SKM-1 treated with dmso at 0.1 percent for 144 hours (cell line): ENCODE results near the gene ELL2.
"Not testable (repeated sequence)": the region's sequence is repeated elsewhere in the genome, so short reads cannot be mapped to it uniquely, and the experiment has no call there.

Source experiments
- DNase-seq: peaks from one replicate; lab custom pipeline; 2025; ENCODE audit not compliant: unreplicated experiment; lab: John Stamatoyannopoulos, UW

The ELL2 gene

GRCh38 chr5:95841914-95842812, 119.5 kb downstream of the ELL2 start:
- no peak for DNase-seq

DNA sequence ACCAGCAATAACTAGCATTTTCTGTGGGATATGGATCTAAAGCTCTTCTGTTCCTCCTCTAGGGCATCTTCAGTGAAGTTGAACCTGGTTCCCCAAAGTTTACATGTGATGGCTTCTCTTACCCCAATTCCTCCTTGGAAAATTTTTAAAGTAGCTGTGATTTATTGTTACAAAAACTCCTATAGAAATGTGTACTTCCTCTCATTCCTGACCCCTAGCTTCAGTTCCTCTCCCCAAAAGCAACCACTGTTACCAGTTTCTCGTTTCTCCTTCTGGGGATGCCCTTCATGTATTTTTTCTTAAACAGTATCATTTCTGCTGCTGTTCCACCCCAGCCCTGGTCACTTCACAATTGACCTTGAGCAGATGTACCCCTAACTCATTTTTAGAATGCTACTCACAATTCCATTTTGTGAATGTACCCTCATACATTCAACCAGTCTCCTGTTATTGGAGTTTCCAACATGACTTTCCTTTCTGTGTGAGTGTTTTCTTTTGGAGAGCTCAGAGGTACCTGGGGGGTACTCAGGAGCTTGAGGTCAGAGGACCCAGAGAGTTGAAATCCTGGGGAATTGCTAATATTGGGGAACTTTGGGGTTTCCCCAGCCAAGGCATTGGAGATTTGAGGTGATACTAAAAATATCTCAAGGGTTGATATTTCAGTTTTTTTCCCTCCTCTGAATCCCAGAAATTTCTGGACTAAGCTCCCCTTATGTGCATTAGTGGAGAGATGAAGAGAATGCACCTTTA, 120.5 kb downstream of the ELL2 start:
- no peak for DNase-seq

DNA sequence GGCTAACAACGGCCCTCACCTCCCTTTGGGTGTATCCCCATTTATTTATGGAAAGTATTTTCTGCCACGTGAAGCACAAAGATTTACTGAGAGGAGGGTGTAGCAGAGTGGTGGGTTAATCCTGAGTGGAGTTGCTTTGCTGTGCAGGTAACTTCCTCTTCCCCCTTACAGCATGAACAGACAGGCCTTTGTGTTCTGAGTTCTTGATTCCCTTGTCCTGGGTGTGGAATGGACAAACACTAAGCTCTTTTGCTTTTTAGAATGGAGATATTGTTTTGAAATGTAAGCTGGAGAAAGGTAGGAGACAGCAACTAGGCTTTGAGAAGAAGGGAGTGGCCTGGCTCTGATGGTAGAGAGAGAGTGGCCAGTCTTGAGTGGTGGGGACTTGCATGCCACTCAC, 122.0 kb downstream of the ELL2 start:
- no peak for DNase-seq

DNA sequence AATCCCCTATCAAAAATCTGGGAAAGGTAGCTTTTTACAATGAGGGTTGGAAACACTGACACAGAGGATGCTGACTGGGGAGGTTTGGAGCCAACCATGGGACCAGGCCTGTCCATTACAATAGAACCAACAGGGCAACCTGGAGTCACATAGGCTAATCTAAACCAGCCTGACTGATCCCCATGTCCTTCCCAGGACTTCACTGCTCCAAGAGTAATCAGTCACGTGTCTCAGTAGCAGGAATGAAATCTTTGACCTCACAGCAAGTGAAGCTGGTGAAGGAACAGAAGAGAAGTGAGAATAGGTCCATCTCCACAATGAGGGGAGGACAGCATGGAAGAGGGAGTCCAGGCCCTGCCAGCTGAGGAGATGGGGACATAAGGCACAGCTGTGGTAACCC, 123.1 kb downstream of the ELL2 start:
- no peak for DNase-seq

- DNase-seq, result no peak
Measured at GRCh38 chr5:95838001-95838520, 123.6 kb downstream of the ELL2 start.

GRCh38 chr5:95837492-95837891, 124.2 kb downstream of the ELL2 start:
- DNase-seq, result no peak

DNA sequence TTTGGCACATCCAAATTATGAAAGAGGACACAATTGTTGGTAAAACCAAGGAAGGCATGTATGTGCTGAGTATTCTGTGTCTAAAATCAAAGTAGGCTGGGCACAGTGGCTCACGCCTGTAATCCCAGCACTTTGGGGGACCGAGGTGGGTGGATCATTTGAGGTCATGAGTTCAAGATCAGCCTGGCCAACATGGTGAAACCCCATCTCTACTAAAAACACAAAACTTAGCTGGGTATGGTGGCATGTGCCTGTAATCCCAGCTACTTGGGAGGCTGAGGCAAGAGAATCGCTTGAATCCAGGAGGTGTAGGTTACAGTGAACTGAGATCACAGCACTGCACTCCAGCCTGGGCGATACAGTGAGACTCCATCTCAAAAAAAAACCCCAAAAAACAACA, 124.7 kb downstream of the ELL2 start:
- not testable (repeated sequence) for DNase-seq

DNA sequence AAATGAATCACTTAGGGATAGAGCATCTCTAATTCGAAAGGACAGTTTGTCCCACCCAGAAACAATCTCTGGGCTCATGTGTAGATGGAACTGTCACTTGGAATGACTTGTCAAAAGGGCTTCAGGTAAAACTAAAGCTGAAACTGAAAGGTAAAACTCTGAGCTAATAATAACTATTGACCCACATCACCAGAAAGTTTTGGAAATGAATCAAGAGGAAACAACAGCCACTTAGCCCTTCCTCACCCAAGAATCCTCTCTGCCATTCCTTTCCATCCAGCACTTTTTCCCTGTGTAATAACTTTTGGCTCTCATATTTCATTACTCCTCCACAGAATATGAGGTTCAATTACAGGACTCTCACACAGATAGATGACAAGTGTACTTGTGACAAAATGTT, 125.1 kb downstream of the ELL2 start:
- no peak for DNase-seq

DNA sequence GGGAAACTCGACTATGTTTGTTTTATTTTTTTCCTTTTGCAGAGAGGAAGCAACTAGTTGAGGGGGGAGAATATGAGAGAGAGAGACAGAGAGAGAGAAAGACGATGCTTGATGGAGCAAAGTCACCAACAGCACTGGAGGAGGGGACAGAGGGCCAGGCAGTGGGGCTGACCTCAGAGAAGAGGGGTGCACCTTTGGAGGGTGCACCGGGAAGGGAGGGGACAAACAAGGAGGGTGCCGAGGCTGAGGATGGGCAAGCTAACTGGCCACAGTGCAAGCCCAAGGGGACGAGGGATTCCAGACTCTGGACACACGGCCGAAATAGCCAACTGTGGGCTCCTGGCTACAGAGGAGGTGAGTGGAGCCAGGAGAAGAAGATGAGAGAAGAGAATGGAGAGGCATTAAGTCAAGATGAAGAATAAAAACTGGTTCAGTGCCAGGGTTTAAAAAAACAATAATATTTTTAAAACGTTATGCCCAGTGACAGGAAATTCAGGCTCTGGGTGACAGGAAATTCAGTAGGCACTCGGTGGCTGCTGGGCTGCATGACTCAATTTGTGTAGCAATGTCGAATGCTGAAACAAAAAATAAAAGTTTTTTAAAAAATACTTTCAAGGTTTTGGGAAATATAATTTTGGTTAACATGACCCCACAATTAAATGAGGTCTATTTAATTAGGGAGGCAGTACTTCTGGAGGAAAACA, 125.8 kb downstream of the ELL2 start:
- no peak for DNase-seq
